Activated CD8-positive, alpha-beta memory T cell treated with anti-CD3 and anti-CD28 coated beads, Interleukin-2, amount 50 U/mL, for 24 hours (primary cell): ENCODE data around the gene KCNG2.

ENCODE experiments used
- DNase-seq: peaks from one replicate; pipeline ENCODE4 v3.0.0-alpha.2; 2020; ENCODE audit errors: extremely low read depth

KCNG2 gene

DNA sequence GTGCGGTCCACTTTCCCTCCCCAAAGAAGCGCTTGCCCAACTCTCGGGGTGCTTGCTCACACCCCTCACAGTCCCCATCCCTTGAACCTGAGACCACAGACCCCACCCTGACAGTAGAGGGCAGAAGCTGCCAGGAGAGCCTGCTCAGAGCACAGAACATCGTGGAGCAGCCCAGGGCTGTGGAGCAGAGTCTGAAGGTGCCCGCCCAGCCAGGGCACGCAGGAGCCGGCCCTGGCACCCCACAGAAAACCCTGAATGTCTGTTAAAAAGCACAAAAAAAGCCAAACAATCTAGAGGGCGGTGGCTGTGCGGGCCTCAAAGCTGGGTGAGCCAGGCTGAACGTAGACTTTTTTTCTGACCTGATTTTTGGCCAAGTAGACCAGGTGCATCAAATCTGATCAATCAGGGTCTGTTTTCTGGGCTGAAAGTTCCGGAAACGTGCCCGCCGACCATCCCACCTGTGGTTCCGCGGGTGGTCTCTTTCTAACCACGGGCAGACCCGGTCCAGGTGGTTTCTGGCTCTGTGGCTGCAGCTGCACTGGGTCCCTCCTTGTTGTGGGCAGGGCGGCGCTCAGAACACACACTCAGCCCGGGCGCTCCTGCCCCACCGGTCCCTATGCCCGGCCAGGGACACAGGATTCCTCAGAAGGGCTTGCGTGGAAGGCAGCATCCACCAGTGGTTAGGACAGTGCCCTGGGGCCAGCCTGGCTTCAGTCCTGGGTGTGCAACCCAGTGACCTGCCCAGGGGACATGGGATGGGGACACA, 87.4 kb downstream of the KCNG2 start:
- DNase-seq: no peak

DNA sequence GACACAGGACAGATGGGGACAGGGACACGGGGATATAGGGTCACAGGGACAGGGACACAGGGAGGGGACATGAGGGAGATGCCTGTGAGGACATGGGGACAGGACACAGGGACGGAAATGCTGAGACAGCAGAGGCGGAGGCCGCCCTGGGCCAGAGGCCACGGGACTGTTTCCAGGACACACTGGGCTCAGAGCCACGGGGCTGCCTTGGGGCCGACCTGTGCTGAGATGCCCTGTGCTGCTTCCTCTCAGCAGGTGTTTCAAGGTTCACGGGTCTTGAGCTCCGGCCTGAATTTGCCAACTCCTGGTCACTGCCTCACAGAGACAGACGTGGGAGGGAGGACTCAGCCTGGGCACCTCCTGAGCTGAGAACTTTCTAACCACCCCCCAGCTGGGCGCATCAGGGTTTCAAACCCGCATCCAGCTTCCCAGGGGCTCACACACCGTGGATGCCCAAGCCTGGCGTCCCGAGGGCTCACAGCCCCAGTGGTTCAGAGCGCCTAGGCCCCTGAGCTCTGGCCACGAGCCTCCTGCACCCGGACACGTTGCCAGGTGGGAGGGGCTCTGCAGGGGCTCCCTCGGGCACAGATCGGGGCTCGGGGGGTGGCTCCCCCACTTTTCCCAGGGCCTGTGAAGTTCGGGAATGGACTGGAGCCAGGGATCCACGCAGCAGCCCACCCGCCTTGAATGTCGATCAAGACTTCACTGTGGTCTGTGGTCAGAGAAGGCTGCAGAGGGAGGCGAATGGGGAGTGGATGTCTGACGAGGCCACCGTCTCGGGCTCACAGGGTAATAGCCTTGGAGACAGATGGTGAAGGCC, 89.7 kb downstream of the KCNG2 start:
- no peak for DNase-seq

DNA sequence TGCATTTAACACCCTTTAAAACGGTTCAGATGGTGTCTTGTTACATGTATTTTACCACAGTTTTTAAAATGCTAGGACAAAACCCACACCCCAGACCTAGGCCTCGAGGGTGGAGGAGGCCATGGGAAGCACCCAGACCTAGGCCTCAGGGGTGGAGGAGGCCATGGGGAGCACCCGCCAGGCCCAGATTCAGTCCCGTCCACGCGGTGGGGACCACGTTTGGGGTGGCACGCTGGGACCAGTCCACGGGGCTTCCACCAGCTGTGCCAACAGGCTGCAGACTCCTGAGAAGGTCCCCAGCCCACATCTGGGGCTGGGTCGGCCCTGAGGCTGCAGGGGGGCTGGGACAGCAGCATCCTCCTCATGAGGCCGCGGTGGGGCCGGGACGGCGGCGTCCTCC, 90.3 kb downstream of the KCNG2 start:
- no peak for DNase-seq

DNA sequence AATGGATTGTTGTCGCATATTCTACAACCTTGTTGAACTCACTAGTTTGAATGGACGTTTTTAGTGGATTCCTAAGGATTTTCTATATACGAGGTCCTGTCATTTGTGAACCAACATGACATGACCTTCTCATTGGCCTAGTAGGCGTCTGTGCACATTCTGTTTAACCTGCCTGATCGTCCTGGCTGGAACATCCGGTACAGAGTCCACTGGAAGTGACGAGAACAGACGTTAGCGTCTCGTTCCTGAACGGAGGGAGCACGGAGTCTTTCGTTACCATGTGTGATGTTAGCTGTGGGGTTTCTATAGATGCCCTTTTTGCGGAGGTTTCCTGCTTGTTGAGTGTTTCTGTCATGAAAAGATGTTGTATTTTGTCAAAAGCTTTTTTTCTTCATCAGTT, 91.8 kb downstream of the KCNG2 start:
- no peak for DNase-seq

DNA sequence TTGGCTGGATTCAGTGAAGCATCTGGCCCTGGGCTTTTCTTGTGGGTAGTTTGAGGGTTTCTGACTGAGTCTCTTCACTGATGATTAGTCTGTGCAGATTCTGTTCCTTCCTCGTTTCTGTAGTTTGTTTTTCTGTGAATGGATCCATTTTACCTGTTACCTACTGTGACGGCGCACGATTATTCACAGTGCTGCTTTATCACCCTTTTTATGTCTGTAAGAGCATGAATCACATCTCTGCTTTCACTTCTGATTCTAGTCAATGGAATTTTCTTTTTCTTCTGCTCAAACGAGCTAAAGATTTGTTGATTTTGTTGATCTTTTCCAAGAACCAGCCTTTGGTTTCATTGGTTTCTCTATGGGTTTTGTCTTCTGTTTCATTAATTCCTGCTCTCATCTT, 92.9 kb downstream of the KCNG2 start:
- DNase-seq: no peak

DNA sequence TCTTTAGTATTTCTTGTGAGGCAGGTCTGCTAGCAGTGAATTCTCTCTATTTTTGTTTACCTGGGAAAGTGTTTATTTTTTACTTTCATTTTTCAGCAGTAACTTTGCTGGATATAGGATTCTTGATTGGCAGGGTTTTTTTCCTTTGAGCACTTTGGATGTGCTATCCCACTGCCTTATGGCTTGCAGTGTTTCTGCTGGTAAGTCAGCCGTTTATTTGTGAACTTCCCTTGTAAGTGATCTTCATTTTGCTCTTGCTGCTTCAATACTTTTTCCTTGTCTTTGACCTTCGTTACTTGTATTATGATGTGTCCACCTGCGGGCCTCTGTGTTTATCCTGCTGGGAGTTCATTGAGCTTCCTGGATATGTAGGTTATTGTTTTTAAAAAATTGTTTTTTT, 99.0 kb downstream of the KCNG2 start:
- no peak for DNase-seq

DNA sequence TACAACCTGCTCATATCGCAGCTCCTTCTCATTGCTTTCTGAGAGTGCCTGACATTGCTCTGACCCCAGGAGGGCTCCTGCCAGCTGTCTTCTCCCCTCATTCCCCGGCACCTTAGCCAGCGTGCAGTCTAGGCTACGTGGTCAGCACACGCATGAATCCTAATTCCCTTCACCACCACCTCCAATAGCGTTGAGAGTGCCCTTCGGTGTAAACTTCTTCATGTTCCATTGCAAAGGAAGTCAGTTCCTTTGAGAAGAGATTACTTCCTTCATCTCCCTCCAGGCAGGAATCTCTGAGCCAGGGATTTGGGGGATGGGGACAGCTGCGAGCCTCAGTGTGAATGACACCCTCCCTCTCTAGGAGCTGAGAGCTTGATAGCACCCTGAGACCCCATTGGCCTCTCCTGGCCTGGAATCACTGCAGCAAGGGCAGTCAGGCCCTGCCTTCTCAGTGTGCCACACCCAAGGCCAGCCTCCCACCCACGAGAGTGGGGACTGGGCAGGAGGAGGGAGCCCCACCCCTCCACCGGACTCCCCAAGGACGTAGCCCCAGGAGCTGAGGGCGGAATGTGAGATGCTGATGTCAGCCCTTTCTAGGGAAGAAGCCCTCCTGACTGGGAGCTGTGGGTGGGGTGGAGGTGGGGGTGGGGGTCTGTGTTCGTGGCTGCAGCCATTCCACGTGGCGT, 100.3 kb downstream of the KCNG2 start:
- DNase-seq: no peak

- no peak for DNase-seq
These were observed 101.3 kb downstream of the KCNG2 start for GRCh38 chr18:79898952-79899608.

- DNase-seq: no peak
These were observed 102.1 kb downstream of the KCNG2 start for GRCh38 chr18:79899609-79900445.

DNA sequence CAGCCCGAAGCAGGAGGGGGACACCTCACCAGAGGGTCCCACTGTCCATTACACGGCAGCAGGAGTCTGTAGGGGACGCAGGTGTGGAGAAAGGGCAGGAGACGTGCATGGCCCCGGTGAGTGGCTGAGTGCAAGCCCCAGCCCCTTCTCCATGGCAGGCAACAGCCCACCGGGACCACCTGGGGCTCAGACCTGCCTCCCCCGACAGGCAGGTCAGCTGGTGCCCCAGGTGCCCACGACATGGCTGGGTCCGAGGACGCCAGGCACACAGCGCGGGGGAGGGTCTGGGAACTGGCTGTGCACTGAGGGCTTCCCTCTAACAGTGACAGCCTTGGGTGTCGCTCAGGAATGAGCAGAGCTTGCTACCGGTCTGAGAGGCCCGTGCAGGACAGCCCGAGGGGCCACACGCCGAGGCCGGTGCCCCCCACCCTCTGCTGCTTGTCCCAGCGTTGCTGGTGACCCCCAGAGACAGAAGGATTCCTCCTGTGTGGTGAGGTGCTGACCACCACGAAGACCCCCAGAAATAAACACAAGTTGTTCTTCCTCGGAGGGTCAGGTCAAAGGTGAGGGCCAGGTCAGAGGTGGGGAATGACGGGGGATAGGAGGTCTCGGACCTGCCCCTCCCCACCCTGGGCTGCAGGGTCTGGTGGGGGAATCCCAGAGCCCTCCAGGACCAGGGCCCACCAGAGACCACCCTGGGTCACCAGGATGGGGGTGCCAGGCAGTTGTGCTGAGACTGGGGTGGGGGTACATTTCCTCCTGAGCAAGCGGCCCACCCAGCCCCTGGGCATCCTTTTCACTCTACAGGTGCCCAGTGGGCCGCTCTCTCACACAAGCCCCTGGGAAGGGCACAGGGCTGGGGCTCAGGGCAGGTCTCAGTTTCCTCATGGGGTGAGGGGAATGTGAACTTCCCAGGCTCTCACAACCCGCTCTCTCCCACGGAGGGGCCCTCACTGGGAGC, 103.2 kb downstream of the KCNG2 start:
- no peak for DNase-seq

GRCh38 chr18:79901665-79902064, 103.9 kb downstream of the KCNG2 start:
- no peak for DNase-seq

- no peak for DNase-seq
These were observed 104.3 kb downstream of the KCNG2 start for GRCh38 chr18:79902075-79902474.

- DNase-seq: no peak
These were observed 104.9 kb downstream of the KCNG2 start for GRCh38 chr18:79902640-79903039.

- DNase-seq: no peak
These were observed 105.4 kb downstream of the KCNG2 start for GRCh38 chr18:79903071-79903635.

DNA sequence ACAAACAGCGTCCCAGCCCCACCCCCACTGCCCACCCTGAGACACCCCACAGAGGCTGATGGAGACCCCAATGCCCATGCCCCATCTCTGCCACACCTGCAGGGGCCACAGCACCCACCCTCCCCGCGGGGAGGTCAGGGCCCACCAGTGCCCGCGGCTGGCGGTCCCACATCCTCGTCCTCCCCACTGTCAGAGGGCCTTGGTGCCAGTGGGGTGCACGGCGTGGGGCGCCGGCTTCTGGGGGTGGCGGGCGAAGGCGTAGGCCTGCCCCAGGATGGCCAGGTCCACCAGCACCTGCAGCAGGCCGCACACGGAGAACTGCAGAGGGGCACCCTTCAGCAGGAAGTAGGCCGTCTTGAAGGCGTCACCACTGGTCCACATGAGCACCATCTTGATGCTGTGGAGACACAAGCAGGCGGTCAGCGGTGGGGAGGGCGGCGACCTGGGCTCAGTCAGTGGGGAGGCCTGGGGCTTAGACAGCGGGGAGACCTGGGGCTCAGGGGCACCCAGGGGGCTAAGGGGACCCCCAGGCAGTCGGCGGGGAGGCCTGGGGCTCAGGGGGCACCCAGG, 106.1 kb downstream of the KCNG2 start:
- no peak for DNase-seq

GRCh38 chr18:79904357-79905147, 106.8 kb downstream of the KCNG2 start:
- DNase-seq: no peak

DNA sequence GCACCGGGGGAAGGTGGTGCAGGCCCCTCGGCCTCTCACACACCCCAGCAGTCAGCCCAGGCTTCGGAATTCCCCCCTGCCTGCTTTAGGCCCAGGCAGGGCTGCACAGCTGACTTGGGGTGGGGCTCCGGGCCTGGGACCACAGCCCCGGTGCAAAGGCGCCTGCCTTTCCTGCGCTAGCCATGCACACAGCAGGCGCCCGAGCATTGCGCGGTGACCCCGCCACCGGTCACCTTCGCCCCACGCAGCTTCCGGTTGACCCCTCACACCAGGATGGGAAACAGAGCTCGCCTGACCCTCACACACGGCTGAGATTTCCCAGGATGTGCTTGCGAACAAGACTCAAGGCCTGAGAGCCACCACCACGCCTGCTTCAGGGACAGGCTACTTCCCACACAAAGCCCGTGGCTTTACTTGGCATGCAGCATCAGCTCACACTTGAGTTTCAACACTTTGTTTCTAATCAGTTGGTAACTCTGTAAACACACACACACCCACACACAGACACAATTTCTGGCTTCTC, 107.7 kb downstream of the KCNG2 start:
- no peak for DNase-seq

- no peak for DNase-seq
These were observed 108.3 kb downstream of the KCNG2 start for GRCh38 chr18:79905993-79906392.
